ENCODE data around the gene P3H1. TPM values are rescaled to one million over a fixed set of nuclear protein-coding genes. Genes with fewer than 3 reads are reported as not detected.

Gene P3H1
- total RNA-seq, 1 experiment from 2014 or later = 32.9 TPM

GRCh38 chr1:42773420-42773819 lies 6.6 kb upstream of the P3H1 start:
- BruUV-seq (replicated peaks) = no TSS peak
- no peak for ATAC-seq
- POLR2A ChIA-PET = no interaction called here

GRCh38 chr1:42769811-42770210 lies 3.0 kb upstream of the P3H1 start:
- peaks cover 16% of the 10 kb centered on the region for H3K79me2 ChIP-seq (ENCODE audit: insufficient read depth, low read length)
- no peak for ATAC-seq
- peaks cover 2 to 7% of the 10 kb centered on the region in 2 experiments; a peak in 2 of 4 replicates for H3K36me3 ChIP-seq (ENCODE audit: control insufficient read depth in 1 of 2, insufficient read depth in 2 of 2, low read length in 2 of 2)
- BruUV-seq (replicated peaks) = no TSS peak
- H3K9me3 ChIP-seq (ENCODE audit: control insufficient read depth in 1 of 2, insufficient read depth in 1 of 2, low read depth in 1 of 2, low read length in 2 of 2) = no peaks in the 10 kb centered on the region
- H3K9ac ChIP-seq (ENCODE audit: low read length) = no peak overlapping the region
- no peaks in the 10 kb centered on the region for H3K9me2 ChIP-seq (ENCODE audit: insufficient read depth)
- H3K4me1 ChIP-seq (ENCODE audit: control insufficient read depth in 1 of 2, insufficient read depth in 2 of 2, low read length in 2 of 2) = peaks cover 11 to 18% of the 10 kb centered on the region in 2 experiments; a peak in 3 of 4 replicates
- H2AFZ ChIP-seq (ENCODE audit: low read depth, low read length, poor library complexity, severe bottlenecking) = no peak overlapping the region
- intact Hi-C loops (cut with micrococcal nuclease) = loop anchor here (10.0 kb wide), 1 partner anchor 1425 kb away; no protein-coding TSS in a partner anchor
- H3K4me2 ChIP-seq (ENCODE audit: low read length) = no peak overlapping the region
- H4K20me1 ChIP-seq (ENCODE audit: insufficient read depth) = no peaks in the 10 kb centered on the region; the same call in 1 of the 2 replicates
- no peaks in the 10 kb centered on the region for H3K27me3 ChIP-seq (ENCODE audit: insufficient read depth, low read length)
- no peak overlapping the region for H3K27ac ChIP-seq (ENCODE audit: low read depth, low read length)
- H3K4me3 ChIP-seq (replicated peaks in 1 of 2; ENCODE audit: low read depth in 1 of 2, low read length in 2 of 2) = no peak overlapping the region
- ChIA-PET RAD21 (ENCODE audit: low non-redundant PET in 1 of 2, low total read pairs in 2 of 2, uncharacterized antibody in 2 of 2, unreplicated experiment in 2 of 2) (no interaction called here), CTCF (no interaction called here), POLR2A (no interaction called here)
- DNase-seq (ENCODE audit: low read depth, low spot score) = no peak
- TF ChIP-seq FOSL1 (IDR thresholded peaks at IDR 0.05; ENCODE audit: low read depth) = no peak
- no peak for TF ChIP-seq MAX (IDR thresholded peaks at IDR 0.05)
- TF ChIP-seq EZH2 (IDR thresholded peaks at IDR 0.05) = no peak
- no peak for TF ChIP-seq POLR2A (IDR thresholded peaks at IDR 0.05; ENCODE audit: borderline replicate concordance, extremely low read depth, insufficient read depth, insufficient read length)
- no peak for TF ChIP-seq SRF (IDR thresholded peaks at IDR 0.05; ENCODE audit: low read depth)
- no peak for TF ChIP-seq ZFX (IDR thresholded peaks at IDR 0.05)
- no peak for TF ChIP-seq EGR1 (IDR thresholded peaks at IDR 0.05; ENCODE audit: low read depth)
- no peak for TF ChIP-seq YY1 (IDR thresholded peaks at IDR 0.05; ENCODE audit: extremely low read depth, insufficient replicate concordance, low read depth, low read length)
- no peak for TF ChIP-seq ATF3 (IDR thresholded peaks at IDR 0.05)
- no peak for TF ChIP-seq TCF7L2 (IDR thresholded peaks at IDR 0.05; ENCODE audit: borderline replicate concordance, extremely low read depth, insufficient read depth, insufficient read length)
- TF ChIP-seq EZH2phosphoT487 (IDR thresholded peaks at IDR 0.05; ENCODE audit: borderline replicate concordance) = no peak
- no peak for TF ChIP-seq ZBTB33 (IDR thresholded peaks at IDR 0.05; ENCODE audit: extremely low read depth, insufficient replicate concordance, low read length)

More at GRCh38 chr1:42773420-42773819, 6.6 kb upstream of the P3H1 start:
- ChIA-PET RAD21 (ENCODE audit: low non-redundant PET in 1 of 2, low total read pairs in 2 of 2, uncharacterized antibody in 2 of 2, unreplicated experiment in 2 of 2) (no interaction called here), CTCF (interaction anchor here (0.6 kb wide), 1 partner anchor 10 kb away, joined by 5 read pairs; no protein-coding TSS in a partner anchor)
- Histone ChIP-seq H3K36me3 (ENCODE audit: control insufficient read depth in 1 of 2, insufficient read depth in 2 of 2, low read length in 2 of 2) (peaks cover 9 to 19% of the 10 kb centered on the region in 2 experiments; a peak in 3 of 4 replicates), H3K9me2 (ENCODE audit: insufficient read depth) (no peaks in the 10 kb centered on the region), H4K20me1 (ENCODE audit: insufficient read depth) (no peaks in the 10 kb centered on the region), H2AFZ (ENCODE audit: low read depth, low read length, poor library complexity, severe bottlenecking) (no peak overlapping the region), H3K79me2 (ENCODE audit: insufficient read depth, low read length) (no peaks in the 10 kb centered on the region), H3K9ac (ENCODE audit: low read length) (no peak overlapping the region), H3K27ac (ENCODE audit: low read depth, low read length) (no peak overlapping the region), H3K4me1 (ENCODE audit: control insufficient read depth in 1 of 2, insufficient read depth in 2 of 2, low read length in 2 of 2) (peaks cover under 1 to 1% of the 10 kb centered on the region in 2 experiments; a peak in 1 of 4 replicates), H3K4me3 (replicated peaks in 1 of 2; ENCODE audit: low read depth in 1 of 2, low read length in 2 of 2) (no peak overlapping the region), H3K4me2 (ENCODE audit: low read length) (no peak overlapping the region), H3K9me3 (ENCODE audit: control insufficient read depth in 1 of 2, insufficient read depth in 1 of 2, low read depth in 1 of 2, low read length in 2 of 2) (no peaks in the 10 kb centered on the region), H3K27me3 (ENCODE audit: insufficient read depth, low read length) (no peaks in the 10 kb centered on the region)
- DNase-seq (ENCODE audit: low read depth, low spot score) = no peak
- intact Hi-C loops (cut with micrococcal nuclease) = no loop called here
- no peak for TF ChIP-seq CEBPB (IDR thresholded peaks at IDR 0.05; ENCODE audit: low read depth)
- no peak for TF ChIP-seq EGR1 (IDR thresholded peaks at IDR 0.05; ENCODE audit: low read depth)
- no peak for TF ChIP-seq ELF1 (IDR thresholded peaks at IDR 0.05; ENCODE audit: borderline replicate concordance, low read depth)
- TF ChIP-seq SIN3A (IDR thresholded peaks at IDR 0.05; ENCODE audit: low read depth) = no peak
- no peak for TF ChIP-seq MAX (IDR thresholded peaks at IDR 0.05)
- TF ChIP-seq YY1 (IDR thresholded peaks at IDR 0.05; ENCODE audit: extremely low read depth, insufficient replicate concordance, low read depth, low read length) = no peak
- no peak for TF ChIP-seq TCF7L2 (IDR thresholded peaks at IDR 0.05; ENCODE audit: borderline replicate concordance, extremely low read depth, insufficient read depth, insufficient read length)

Data from HCT116 (cell line).